Bronchial epithelial cell (primary cell): ENCODE data around the gene UBE3C. TPM values are rescaled to one million over a fixed set of nuclear protein-coding genes. Genes with fewer than 3 reads are reported as not detected.

Source experiments
- DNase-seq: peaks from one replicate; pipeline ENCODE4 v3.0.0-alpha.2; 2010; ENCODE audit warnings: low read depth
- FAIRE-seq: peaks from 2 replicates; lab custom pipeline; 2011; peaks lifted over from hg19 to GRCh38; lab: Jason Lieb, UNC
- H3K27me3 ChIP-seq: 2 replicates; pipeline ENCODE4 v1.5.1; 2011; ENCODE audit warnings: low read length; ENCODE audit not compliant: control insufficient read depth, insufficient read depth
- H3K36me3 ChIP-seq: 2 replicates; pipeline ENCODE4 v1.5.1; 2011; ENCODE audit warnings: low read length; ENCODE audit not compliant: control insufficient read depth, insufficient read depth
- H3K4me3 ChIP-seq: 2 replicates; pipeline ENCODE4 v1.5.1; 2011; ENCODE audit warnings: mild to moderate bottlenecking, low read depth, low read length, control low read depth
- CTCF ChIP-seq: IDR thresholded peaks from 2 replicates; pipeline ENCODE4 v1.5.1; 2011; ENCODE audit warnings: mild to moderate bottlenecking, moderate library complexity, low read length, control low read depth, inconsistent platforms; ENCODE audit not compliant: insufficient read depth, severe bottlenecking
- total RNA-seq: library from RNA; depleted of rRNA; stranded (reverse); fragments of >200 nt; gene quantifications from 2 replicates; pipeline ENCODE4 v1.2.1, GENCODE V29; 2014

UBE3C gene
- total RNA-seq, 1 donor from 2014 or later: 89.5 TPM

- DNase-seq: no peak
- FAIRE-seq: no peak
- Histone ChIP-seq H3K4me3 (no peak overlapping the region), H3K36me3 (peaks cover 6% of the 10 kb centered on the region), H3K27me3 (no peaks in the 10 kb centered on the region)
- no peak for TF ChIP-seq CTCF
Measured at GRCh38 chr7:157160433-157160832, 21.7 kb downstream of the UBE3C start.

GRCh38 chr7:157165987-157166386 lies 27.3 kb downstream of the UBE3C start:
- no peak overlapping the region for H3K4me3 ChIP-seq

GRCh38 chr7:157168571-157168970 lies 29.8 kb downstream of the UBE3C start:
- Histone ChIP-seq H3K36me3 (peaks cover 16% of the 10 kb centered on the region), H3K4me3 (no peak overlapping the region), H3K27me3 (no peaks in the 10 kb centered on the region)
- no peak for DNase-seq
- TF ChIP-seq CTCF: no peak
- FAIRE-seq: no peak

More at GRCh38 chr7:157165987-157166386, 27.3 kb downstream of the UBE3C start:
- no peak for FAIRE-seq
- Histone ChIP-seq H3K36me3 (peaks cover 14% of the 10 kb centered on the region), H3K27me3 (no peaks in the 10 kb centered on the region)
- no peak for TF ChIP-seq CTCF
- no peak for DNase-seq

GRCh38 chr7:157176771-157177170 lies 38.0 kb downstream of the UBE3C start:
- Histone ChIP-seq H3K4me3 (no peak overlapping the region), H3K36me3 (peaks cover 14% of the 10 kb centered on the region), H3K27me3 (no peaks in the 10 kb centered on the region)
- no peak for TF ChIP-seq CTCF
- no peak for FAIRE-seq
- no peak for DNase-seq

GRCh38 chr7:157177333-157177982 lies 38.7 kb downstream of the UBE3C start:
- Histone ChIP-seq H3K36me3 (peaks cover 16% of the 10 kb centered on the region), H3K27me3 (no peaks in the 10 kb centered on the region), H3K4me3 (no peak overlapping the region)
- FAIRE-seq: no peak
- no peak for DNase-seq
- TF ChIP-seq CTCF: no peak

GRCh38 chr7:157177983-157178381 lies 39.3 kb downstream of the UBE3C start:
- no peak for TF ChIP-seq CTCF
- no peaks in the 10 kb centered on the region for H3K27me3 ChIP-seq
- FAIRE-seq (no peak), DNase-seq (no peak)
- H3K36me3 ChIP-seq: peaks cover 15% of the 10 kb centered on the region
- H3K4me3 ChIP-seq: no peak overlapping the region
